Measurements from ENCODE around the gene C6orf136. TPM values are rescaled to one million over a fixed set of nuclear protein-coding genes. Genes with fewer than 3 reads are reported as not detected.
A peak's percentile ranks its signal among the peaks of the same experiment; 100 is the strongest.
"Not testable (repeated sequence)": the region's sequence is repeated elsewhere in the genome, so short reads cannot be mapped to it uniquely, and the experiment has no call there.

C6orf136 gene
- polyA plus RNA-seq (2013, experiment 1 of 2): 12.3 TPM
- 13.1 TPM for polyA plus RNA-seq (2013, experiment 2 of 2)

GRCh38 chr6:30646450-30647241, at the start of gene C6orf136:
TSS of gene C6orf136 (plus strand) at chr6:30647133. CDS start at chr6:30647232, 99 bp downstream.
- WGBS: 10% methylated on average over 35 of the region's 37 CpGs
- peak within 1 kb of the TSS; percentile 100 for H3K4me3 ChIP-seq (ENCODE audit: low read length)
- H3K27ac ChIP-seq (ENCODE audit: low read depth, low read length): peak within 1 kb of the TSS; percentile 93
- H3K36me3 ChIP-seq (ENCODE audit: insufficient read depth, low read length): peaks cover 38% of the 10 kb centered on the region
- no peaks in the 10 kb centered on the region for H3K27me3 ChIP-seq (ENCODE audit: insufficient read depth, low read length)
- peak within 1 kb of the TSS; percentile 96 for H3K9ac ChIP-seq (ENCODE audit: low read depth, low read length)
- no peaks in the 10 kb centered on the region for H3K9me3 ChIP-seq (ENCODE audit: insufficient read depth, low read depth, low read length)
- peaks cover 6% of the 10 kb centered on the region for H3K4me1 ChIP-seq (ENCODE audit: insufficient read depth, low read length)

- H3K27me3 ChIP-seq (ENCODE audit: insufficient read depth, low read length); H3K9me3 ChIP-seq (ENCODE audit: insufficient read depth, low read depth, low read length); H3K9ac ChIP-seq (ENCODE audit: low read depth, low read length); H3K4me3 ChIP-seq (ENCODE audit: low read length); H3K27ac ChIP-seq (ENCODE audit: low read depth, low read length); H3K4me1 ChIP-seq (ENCODE audit: insufficient read depth, low read length): not testable (repeated sequence)
- 80% methylated on average over 15 of the region's 15 CpGs for WGBS
- H3K36me3 ChIP-seq (ENCODE audit: insufficient read depth, low read length): peaks cover 58% of the 10 kb centered on the region
Measured at GRCh38 chr6:30597315-30598144, 49.4 kb upstream of the C6orf136 start.

- Histone ChIP-seq H3K36me3 (ENCODE audit: insufficient read depth, low read length) (peaks cover 59% of the 10 kb centered on the region), H3K9ac (ENCODE audit: low read depth, low read length) (no peak overlapping the region), H3K4me1 (ENCODE audit: insufficient read depth, low read length) (no peaks in the 10 kb centered on the region), H3K9me3 (ENCODE audit: insufficient read depth, low read depth, low read length) (no peaks in the 10 kb centered on the region), H3K4me3 (ENCODE audit: low read length) (no peak overlapping the region), H3K27ac (ENCODE audit: low read depth, low read length) (peak overlapping the region; percentile 67), H3K27me3 (ENCODE audit: insufficient read depth, low read length) (no peaks in the 10 kb centered on the region)
- 94% methylated on average over 12 of the region's 12 CpGs for WGBS
Measured at GRCh38 chr6:30598912-30599624, 47.9 kb upstream of the C6orf136 start.

GRCh38 chr6:30599625-30600324, 47.2 kb upstream of the C6orf136 start:
- Histone ChIP-seq H3K4me3 (ENCODE audit: low read length) (no peak overlapping the region), H3K27me3 (ENCODE audit: insufficient read depth, low read length) (no peaks in the 10 kb centered on the region), H3K9ac (ENCODE audit: low read depth, low read length) (no peak overlapping the region), H3K4me1 (ENCODE audit: insufficient read depth, low read length) (no peaks in the 10 kb centered on the region), H3K36me3 (ENCODE audit: insufficient read depth, low read length) (peaks cover 59% of the 10 kb centered on the region), H3K9me3 (ENCODE audit: insufficient read depth, low read depth, low read length) (no peaks in the 10 kb centered on the region), H3K27ac (ENCODE audit: low read depth, low read length) (no peak overlapping the region)
- WGBS: 92% methylated on average over 13 of the region's 13 CpGs

- Histone ChIP-seq H3K36me3 (ENCODE audit: insufficient read depth, low read length) (peaks cover 62% of the 10 kb centered on the region), H3K27ac (ENCODE audit: low read depth, low read length) (no peak overlapping the region; the same call in 1 of the 2 replicates), H3K9me3 (ENCODE audit: insufficient read depth, low read depth, low read length) (no peaks in the 10 kb centered on the region), H3K4me3 (ENCODE audit: low read length) (no peak overlapping the region), H3K9ac (ENCODE audit: low read depth, low read length) (no peak overlapping the region), H3K27me3 (ENCODE audit: insufficient read depth, low read length) (no peaks in the 10 kb centered on the region), H3K4me1 (ENCODE audit: insufficient read depth, low read length) (no peaks in the 10 kb centered on the region)
- WGBS: 94% methylated on average over 10 of the region's 10 CpGs
Measured at GRCh38 chr6:30600451-30600961, 46.4 kb upstream of the C6orf136 start.

- H3K27ac ChIP-seq (ENCODE audit: low read depth, low read length): no peak overlapping the region
- peaks cover 68% of the 10 kb centered on the region for H3K36me3 ChIP-seq (ENCODE audit: insufficient read depth, low read length)
- no peak overlapping the region for H3K9ac ChIP-seq (ENCODE audit: low read depth, low read length)
- H3K9me3 ChIP-seq (ENCODE audit: insufficient read depth, low read depth, low read length): no peaks in the 10 kb centered on the region
- H3K27me3 ChIP-seq (ENCODE audit: insufficient read depth, low read length): no peaks in the 10 kb centered on the region
- H3K4me3 ChIP-seq (ENCODE audit: low read length): no peak overlapping the region
- 96% methylated on average over 6 of the region's 6 CpGs for WGBS
- H3K4me1 ChIP-seq (ENCODE audit: insufficient read depth, low read length): no peaks in the 10 kb centered on the region
Measured at GRCh38 chr6:30601436-30601814, 45.5 kb upstream of the C6orf136 start.

GRCh38 chr6:30601815-30602641, 44.9 kb upstream of the C6orf136 start:
- WGBS: 97% methylated on average over 39 of the region's 39 CpGs
- H3K27ac ChIP-seq (ENCODE audit: low read depth, low read length): no peak overlapping the region
- peaks cover 74% of the 10 kb centered on the region for H3K36me3 ChIP-seq (ENCODE audit: insufficient read depth, low read length)
- H3K27me3 ChIP-seq (ENCODE audit: insufficient read depth, low read length): no peaks in the 10 kb centered on the region
- no peak overlapping the region for H3K9ac ChIP-seq (ENCODE audit: low read depth, low read length)
- no peak overlapping the region for H3K4me3 ChIP-seq (ENCODE audit: low read length)
- no peaks in the 10 kb centered on the region for H3K4me1 ChIP-seq (ENCODE audit: insufficient read depth, low read length)
- H3K9me3 ChIP-seq (ENCODE audit: insufficient read depth, low read depth, low read length): no peaks in the 10 kb centered on the region

GRCh38 chr6:30603961-30604360, 43.0 kb upstream of the C6orf136 start:
- no peaks in the 10 kb centered on the region for H3K27me3 ChIP-seq (ENCODE audit: insufficient read depth, low read length)
- no peak overlapping the region for H3K27ac ChIP-seq (ENCODE audit: low read depth, low read length)
- H3K4me3 ChIP-seq (ENCODE audit: low read length): no peak overlapping the region
- H3K36me3 ChIP-seq (ENCODE audit: insufficient read depth, low read length): peaks cover 93% of the 10 kb centered on the region
- H3K9me3 ChIP-seq (ENCODE audit: insufficient read depth, low read depth, low read length): no peaks in the 10 kb centered on the region
- no peak overlapping the region for H3K9ac ChIP-seq (ENCODE audit: low read depth, low read length)
- H3K4me1 ChIP-seq (ENCODE audit: insufficient read depth, low read length): no peaks in the 10 kb centered on the region
- 97% methylated on average over 13 of the region's 13 CpGs for WGBS

GRCh38 chr6:30610065-30610464, 36.9 kb upstream of the C6orf136 start:
- no peaks in the 10 kb centered on the region for H3K27me3 ChIP-seq (ENCODE audit: insufficient read depth, low read length)
- H3K9ac ChIP-seq (ENCODE audit: low read depth, low read length): no peak overlapping the region
- peaks cover 17% of the 10 kb centered on the region for H3K4me1 ChIP-seq (ENCODE audit: insufficient read depth, low read length)
- H3K9me3 ChIP-seq (ENCODE audit: insufficient read depth, low read depth, low read length): no peaks in the 10 kb centered on the region
- H3K4me3 ChIP-seq (ENCODE audit: low read length): no peak overlapping the region
- WGBS: 98% methylated on average over 3 of the region's 4 CpGs
- peaks cover 77% of the 10 kb centered on the region for H3K36me3 ChIP-seq (ENCODE audit: insufficient read depth, low read length)
- no peak overlapping the region for H3K27ac ChIP-seq (ENCODE audit: low read depth, low read length)
